AML-193 (cell line): ENCODE data around the gene AVL9.

Experiments
- DNase-seq, 2 experiments: peaks; one replicate each; lab custom pipeline; 2025; lab: John Stamatoyannopoulos, UW

AVL9 gene

DNA sequence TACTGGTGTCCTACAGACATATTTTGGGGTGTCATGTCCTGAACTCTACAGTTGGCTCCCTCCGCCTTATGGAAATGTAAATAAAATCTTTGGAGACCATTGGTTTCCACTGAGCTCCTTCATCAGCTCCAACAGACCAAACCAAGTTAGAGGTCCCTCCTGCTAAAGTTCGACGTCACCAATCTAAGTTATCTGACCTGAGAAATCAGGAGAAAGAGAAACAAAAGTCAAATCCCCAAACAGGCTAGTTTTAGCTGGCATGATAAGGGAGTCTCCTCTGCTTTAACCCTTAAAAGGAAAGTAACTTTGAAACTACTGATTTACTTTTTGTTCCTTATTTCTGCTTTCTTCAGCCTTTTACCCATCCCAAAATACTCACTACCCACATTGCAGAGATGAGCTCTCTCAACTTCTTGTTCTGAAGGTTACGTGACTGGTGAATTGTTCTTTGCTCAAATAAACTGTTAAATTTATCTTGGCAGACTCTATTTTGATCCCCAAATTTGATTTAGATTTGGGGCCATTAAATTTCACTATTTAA, 39.9 kb downstream of the AVL9 start:
- no peak for DNase-seq

DNA sequence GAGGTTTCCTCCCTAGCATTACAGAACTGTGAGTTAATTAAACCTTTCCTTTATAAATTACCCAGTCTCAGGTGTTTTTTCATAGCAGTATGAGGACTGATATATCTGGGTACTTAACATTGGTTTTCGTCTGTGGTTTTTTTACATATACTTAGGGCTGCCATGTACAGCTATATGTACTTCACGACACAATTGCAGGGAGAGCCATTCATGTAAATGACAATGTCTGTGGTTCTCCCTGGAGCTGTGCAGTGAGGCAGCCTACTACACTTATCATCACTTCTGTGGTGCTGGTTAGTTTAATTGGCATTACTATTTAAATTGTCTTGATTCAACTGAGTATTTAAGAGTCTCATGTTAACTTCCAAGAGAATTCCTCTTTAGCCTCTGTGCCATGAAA, 40.7 kb downstream of the AVL9 start:
- no peak for DNase-seq

DNA sequence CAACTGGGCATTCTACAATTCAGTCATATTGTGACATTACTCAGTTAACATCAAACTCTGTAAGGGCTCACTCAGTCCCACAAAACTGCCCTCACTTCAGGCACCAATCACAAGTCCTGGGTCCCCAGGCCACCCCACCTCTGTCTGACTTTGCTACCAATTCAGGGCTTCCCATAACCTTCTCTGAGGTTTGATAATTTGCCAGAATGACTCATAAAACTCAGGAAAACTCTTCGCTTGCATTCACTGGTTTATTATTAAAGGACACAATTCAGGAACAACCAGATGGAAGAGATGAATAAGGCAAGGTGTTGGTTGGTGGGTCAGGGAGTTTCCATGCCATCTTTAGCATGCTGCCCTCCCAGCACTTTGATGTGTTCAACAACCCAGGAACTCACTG, 41.3 kb downstream of the AVL9 start:
- DNase-seq: no peak

DNA sequence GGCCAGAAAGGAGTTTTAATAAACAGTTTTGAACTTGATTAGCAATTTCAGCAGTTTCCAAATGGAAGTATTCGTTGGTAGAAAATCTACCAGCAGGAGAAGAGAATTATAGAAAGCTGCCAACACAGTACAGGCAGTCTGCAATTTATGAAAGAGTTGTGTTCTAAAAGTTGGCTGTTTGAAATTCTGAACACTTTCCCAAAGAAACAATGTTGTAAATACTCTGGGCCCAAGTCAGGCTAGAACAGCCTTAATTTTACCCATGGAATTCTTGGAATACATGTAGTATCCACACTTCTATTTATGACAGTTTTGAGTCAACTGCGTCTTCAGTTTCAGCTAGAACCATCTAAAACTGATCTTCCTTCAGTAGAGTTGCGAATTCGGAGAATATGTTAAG, 42.5 kb downstream of the AVL9 start:
- no peak for DNase-seq

DNA sequence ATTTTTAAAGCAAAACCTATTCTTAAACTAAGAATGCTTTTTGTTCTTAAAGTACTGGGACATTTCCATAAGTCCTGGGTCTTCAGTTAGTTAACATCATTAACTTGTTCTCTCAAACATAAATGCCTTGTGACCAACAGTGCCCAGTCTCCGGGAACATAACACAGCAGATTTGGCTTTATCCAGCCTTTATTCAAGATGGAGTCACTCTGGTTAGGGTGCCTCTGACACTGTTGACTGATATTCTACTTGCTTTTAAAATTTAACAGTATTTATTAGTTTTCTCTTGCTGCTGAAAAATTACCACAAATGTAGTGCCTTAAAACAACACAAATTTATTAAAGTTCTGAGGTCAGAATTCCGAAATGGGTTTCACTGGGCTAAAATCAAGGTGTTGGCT, 44.1 kb downstream of the AVL9 start:
- DNase-seq: no peak

DNA sequence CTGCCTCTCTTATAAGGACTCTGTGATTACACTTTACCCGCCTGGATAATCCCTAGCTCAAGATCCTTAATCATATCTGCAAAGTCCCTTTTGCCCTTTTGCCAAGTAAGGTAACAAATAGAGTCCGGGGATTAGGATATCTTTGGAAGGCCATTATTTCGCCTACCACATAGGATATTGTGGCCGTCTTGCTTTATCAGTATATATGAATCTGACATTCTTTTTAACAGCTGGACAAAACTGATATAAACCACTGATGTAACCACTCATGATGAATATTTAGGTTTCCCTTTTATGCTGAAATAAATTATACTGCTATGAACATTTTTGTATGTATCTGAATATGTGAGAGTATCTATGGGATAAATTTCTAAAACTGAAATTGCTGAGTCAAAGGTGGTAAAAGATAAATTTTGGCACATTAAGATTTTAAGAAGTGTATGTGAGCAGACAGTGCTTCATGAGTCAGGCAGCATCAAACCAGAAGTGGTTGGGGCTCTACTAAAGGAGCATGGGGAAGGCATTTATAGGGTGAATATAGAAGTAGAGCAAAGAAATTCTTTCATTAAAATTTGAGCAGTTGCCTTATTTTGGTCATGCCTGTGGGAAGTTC, 44.7 kb downstream of the AVL9 start:
- no peak for DNase-seq

DNA sequence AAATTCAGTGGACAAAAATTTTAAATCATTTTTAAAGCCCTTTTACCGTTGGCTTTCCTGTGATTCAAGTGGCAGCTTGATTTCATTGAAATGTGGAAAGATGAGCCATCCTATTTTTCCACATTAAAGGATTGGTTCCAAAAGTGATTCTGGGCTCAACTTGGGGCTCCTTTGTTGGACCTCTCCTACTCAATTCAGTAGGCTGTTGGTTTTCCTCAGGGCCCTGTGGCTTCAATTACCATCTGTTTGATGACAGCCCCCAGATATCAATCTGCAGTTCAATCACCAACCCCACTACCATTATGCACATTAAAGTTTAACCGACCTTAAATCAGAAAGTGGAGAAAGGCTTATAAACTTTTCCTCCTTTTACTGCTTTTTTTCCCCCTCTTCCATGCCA, 47.3 kb downstream of the AVL9 start:
- no peak for DNase-seq

DNA sequence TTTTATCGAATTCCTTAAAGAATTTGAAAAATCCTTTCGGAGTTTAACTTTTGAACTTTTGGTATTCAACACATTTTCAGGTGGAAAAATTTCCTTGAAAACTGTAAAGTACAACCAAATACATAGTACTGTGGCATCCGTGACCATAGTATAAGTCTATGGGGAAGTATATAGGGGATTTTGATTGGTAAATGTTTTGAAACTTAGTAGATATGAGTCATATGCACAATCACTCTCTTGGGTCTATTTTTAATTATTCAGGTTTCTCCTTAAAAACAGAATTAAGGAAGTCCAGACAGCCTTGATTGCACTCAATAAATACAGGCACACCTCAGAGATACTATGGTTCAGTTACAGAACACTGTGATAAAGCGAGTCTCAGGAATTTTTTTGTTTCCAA, 64.2 kb downstream of the AVL9 start:
- peak in 1 of 2 experiments; percentile 2 for DNase-seq

DNA sequence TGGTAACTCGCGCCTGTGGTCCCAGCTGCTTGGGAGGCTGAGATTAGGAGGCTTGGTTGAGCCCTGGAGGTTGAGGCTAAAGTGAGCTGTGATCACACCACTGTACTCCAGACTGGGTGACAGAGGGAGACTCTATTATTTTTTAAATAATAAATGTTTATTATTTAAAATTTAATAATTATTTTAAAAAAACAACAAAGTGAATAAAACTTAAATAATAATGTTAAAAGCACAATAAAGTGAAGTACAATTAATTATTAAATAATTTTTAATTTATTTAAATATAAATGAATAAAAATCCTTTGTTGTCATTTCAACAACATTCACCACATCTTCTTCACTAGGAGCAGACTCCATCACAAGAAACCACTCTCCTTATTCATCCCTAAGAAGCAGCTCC, 64.8 kb downstream of the AVL9 start:
- no peak for DNase-seq

DNA sequence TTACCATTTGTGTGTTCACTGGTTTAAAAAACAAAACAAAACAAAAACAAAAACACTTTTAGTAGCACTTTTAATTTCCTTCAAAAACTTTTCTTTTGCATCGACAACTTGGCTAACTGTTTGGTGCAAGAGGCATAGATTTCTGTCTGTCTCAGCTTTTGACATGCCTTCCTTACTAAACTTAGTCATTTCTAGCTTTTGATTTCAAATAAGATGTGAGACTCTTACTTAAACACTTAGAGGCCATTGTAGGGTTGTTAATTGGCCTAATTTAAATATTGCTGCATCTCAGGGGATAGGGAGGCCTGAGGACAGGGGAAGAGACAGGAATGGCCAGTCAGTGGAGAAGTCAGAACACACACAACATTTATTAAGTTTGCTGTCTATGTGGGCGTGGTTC, 66.3 kb downstream of the AVL9 start:
- DNase-seq: no peak

DNA sequence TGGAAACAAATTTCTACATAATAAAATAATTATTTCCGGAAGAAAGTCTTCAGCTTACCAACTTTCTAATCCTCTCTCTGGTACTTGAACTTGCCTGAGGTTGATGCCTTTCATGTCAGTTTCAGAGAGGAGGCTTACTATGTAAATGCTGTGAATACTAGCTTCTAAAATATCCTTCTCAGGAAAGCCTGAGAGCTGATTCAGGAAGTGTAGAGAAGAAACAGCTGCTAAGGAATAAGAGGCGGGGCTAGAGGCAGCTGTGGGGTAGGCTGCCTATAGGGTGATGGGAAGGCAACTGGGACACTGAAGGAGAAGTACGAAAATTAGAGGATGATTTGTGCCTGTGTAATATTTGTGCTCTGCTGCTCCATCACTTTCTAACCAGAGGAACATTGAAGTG, 69.3 kb downstream of the AVL9 start:
- DNase-seq: no peak

DNA sequence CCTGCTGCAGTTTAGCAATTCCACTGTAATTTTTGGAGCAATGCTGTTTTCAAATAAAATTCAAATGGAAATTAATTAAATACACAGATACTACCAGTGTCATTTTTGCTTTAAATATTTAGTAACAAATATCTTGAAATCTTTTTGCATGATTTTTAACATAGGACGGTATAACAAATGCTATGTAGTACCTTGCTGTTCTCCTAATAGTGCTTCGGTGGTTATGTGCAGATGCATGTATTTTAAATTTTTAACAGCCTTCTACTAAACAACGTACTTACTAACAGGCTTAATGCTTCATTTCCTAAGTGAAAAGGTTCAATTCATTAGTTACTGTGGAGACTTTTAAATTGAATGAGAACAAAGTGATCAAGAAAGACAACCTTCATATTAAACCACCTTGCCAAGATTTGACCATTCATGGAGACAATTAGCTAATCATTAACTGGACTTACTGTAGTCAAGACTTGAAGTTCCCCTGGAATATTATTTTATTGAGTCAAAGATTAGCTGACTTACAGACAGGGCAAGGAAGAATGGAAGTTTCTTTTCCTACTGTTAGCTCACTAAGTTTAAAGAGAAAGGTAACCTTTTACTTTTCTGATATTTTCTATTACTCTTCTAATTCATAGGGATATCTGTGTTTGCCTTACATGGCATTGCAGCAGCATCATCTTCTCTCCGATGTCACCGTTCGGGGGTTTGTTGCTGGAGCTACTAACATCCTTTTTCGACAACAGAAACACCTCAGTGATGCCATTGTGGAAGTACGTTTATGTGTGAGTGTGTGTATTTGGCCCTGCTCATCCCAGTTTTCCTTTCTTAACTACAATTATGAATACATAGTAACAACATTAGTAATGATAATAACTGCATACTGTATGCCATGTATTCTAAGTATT, 74.3 kb downstream of the AVL9 start:
- no peak for DNase-seq

DNA sequence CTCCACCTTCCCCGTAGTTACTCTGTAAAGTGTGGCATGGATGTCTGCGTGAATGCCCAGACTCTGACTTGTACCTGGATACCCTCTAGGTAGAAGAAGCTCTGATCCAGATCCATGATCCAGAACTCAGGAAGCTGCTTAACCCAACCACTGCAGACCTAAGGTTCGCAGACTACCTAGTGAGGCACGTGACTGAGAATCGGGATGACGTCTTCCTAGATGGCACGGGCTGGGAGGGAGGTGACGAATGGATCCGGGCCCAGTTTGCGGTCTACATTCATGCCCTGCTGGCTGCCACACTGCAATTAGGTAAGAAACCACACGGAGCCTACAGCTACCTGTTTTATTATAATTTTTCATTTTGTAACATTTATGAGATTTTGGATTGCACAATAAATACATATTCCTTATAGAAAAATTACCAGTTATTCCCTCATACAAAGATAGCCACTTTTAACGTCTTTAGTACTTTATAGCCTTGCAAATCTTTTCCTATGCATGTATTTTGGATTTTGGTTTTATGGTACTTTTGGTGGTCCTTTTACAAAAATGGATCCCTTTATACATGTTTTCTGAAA, 77.9 kb downstream of the AVL9 start:
- DNase-seq: no peak

DNA sequence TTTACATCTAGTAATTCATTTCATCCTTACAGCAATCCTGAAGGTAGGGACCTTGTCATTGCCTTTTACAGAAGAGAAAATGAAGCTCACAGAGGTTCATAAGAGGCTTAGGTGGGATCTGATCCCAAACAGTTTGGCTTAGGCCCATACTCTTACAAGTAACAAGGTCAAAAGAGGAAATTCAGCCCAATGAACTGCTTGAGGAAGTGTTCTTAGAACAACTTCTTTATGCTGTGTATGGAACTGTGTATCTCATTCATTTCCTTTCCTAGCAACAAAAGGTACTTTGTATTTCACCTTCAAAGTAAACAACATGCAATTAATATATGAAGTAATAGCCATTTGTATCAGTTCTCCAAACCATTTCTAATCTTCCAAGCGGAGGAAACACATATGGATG, 79.3 kb downstream of the AVL9 start:
- DNase-seq: peak in 1 of 2 experiments; percentile 29

DNA sequence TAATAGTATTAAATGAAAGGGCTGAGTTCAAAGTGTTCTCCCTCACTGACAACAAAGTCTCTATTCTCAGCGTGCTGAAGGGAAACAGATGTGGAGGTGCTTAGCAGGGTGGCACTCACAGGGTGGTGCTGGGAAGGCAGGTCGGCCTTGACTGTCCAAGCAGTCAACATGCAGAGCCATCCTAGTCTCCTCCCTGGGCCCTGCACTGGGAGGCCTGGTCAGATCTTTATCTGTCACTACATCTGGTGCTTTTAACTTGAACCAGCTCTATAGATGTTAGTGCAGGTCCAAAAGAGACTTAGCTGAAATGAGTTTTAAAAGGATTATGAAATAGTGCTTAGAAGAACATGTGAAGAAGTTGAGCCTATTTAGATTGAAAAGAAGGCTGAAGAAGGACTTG, 82.1 kb downstream of the AVL9 start:
- DNase-seq: no peak

DNA sequence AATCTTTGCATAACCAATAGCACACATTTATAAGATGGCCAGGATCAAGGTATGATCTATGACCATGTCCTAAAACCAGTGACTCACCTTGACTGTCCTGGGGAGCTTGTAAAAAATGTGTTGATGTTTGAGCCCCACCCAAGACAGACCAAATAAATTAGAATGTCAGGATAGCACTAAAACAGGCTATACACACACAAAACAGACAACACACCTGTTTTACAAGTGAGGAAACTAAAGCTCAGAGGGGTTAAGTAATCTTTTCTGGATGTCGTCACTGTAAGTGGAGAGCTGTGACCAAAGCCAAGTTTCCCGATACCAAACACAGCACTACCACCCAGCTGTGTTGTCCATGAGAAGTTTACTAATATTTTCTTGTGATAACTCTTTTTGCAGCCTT, 84.5 kb downstream of the AVL9 start:
- no peak for DNase-seq

DNA sequence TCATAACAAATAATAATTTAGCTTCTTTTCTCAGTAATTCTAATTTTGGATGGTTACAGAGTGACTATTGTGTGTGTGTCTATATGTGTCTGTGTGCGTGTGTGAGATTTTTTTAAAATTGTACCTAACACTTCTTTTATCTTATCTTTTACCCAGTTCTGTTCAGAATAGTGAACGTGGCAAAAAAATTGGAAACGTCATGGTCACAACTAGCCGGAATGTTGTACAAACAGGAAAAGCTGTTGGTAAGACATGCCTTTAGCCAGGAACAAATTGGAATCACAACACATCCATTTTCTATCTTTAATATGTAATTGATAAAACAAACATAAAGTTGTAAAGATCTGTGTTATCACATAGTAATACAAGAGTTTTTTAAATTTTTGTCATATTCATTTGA, 85.4 kb downstream of the AVL9 start:
- DNase-seq: no peak

DNA sequence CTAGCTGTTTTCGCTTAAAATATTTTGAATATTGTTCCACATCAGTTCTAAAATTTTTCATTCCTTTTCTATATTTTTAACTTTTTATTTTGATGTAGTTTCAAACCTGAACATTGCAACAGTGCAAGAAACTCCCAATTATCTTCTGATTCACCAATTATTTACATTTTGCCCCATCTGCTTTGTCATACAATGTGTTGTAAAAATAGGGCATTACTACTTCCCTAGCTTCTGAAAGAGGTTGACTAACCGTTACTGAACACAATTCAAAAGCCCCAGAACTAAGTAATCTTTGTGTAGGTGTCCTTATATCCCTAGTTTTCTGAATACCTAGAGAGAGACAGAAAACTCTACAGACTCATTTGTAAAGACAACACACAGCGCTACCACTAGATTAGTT, 86.7 kb downstream of the AVL9 start:
- DNase-seq: no peak

DNA sequence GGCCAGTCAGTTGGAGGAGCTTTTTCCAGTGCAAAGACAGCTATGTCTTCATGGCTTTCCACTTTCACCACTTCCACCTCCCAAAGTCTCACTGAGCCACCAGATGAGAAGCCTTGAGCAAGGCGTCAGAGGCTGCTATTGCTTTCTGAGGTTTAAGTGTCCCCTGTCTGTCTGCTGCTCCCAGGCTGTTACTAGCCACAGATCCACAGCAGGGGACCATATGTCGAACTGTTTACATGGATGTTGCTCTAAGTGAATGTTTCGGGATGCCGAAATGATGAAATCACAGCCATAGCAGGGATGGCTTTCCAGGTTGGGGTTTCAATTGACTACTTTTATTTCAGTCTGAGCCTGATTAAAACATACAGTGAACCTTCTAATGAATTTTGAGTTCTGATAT, 88.5 kb downstream of the AVL9 start:
- no peak for DNase-seq

DNA sequence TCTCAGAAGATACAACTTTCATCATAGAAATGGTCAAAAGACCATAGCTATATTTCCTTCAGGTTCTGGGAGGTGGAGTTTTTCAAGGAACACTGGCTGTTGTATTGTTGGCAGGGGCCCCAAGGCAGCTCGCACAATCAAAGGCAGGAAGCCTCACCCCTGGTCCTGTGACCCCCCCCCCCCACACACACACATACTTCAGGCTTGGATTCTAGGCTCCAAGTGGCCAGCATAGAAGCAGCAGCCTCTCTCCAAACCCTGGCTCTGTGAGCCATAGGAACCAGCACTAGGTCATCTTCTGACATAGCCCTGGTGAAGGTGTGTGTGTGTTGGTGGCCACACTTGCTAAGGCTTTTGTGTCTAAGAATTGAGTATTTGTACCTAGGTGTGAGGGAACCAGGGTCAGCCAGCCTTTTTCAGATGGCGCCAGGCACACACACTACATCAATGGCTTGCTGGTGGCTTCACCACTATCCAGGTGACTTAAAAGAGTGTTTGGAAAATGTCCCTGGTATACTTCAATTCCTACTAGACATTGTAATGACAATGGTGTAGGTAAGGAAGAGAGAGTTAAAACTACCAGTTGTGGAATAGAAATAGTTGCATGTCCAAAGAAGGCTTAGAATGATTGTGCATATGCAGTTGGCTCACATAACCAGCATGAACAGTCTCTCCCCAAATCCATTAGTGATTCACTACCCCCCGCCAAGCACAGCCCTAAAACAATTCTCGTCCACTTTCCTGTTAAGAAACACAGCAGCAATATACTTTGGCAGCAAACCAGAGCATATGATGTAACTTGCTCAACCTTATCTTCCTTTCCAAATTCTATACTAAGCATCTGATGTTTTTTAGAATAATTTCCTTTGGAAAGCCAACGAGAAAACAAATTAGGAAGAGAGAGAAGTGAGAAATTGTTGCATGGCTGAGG, 91.3 kb downstream of the AVL9 start:
- DNase-seq: peak; percentile 79 to 85

DNA sequence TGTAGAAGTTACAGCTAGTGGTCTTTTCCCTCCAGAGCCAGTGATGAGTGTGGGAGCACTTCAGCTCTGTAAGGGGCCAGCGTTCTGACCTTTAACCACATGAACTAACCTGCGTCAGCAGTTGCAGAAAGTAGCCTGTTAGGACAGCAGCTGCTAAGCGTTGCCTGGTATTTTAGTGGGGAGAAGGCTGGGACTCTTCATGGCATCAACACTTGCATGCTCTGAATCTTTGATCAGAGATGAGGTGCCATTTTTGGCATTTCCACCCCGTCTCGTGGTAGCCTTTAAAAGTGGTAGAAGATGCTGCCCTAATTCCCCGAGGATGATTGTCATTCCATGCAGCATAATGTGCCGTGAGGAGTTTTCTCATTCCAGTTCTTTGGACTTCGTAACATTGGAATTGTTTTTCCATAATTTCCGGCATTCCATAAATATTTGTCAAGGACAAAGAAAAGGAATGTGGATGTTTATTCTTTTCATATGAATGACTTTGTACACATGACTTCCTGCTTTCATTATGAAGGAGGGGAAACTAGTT, 92.2 kb downstream of the AVL9 start:
- DNase-seq: no peak

DNA sequence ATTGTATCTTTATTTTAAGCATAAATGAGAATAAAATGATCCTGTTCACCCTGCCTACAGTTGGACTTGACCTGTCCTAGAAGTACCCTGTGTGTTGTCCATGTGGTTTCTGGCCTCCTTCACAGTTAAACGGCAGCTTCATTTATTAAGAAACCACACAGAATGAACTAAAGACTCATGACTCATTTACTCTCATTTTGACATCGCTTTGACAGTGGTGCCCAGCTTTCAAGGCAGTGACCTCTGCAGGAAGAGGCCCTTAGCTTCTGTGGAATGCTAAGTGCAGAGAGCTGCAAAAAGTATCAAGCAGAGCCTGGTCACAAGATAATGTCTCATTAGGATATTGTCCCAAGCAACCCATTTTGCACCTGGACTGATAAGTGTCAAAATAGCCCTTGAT, 93.4 kb downstream of the AVL9 start:
- peak; percentile 91 to 93 for DNase-seq
